ENCODE data around the gene ANKFN1. TPM values are rescaled to one million over a fixed set of nuclear protein-coding genes. Genes with fewer than 3 reads are reported as not detected.

ANKFN1 gene
- total RNA-seq, 2 donors from 2014 or later, result 0.26 to 0.33 TPM

- ATAC-seq, result no peak
- H3K27me3 ChIP-seq, result no peaks in the 10 kb centered on the region
- H3K9me3 ChIP-seq, result no peaks in the 10 kb centered on the region
- no peak overlapping the region for H3K27ac ChIP-seq
- WGBS, 2 donors, result 74 to 78% methylated on average over 2 of the region's 2 CpGs
- H3K36me3 ChIP-seq (replicated peaks in 1 of 2; ENCODE audit: insufficient read depth in 1 of 2, low read depth in 2 of 2), result no peaks in the 10 kb centered on the region
- no peak for DNase-seq
- H3K4me1 ChIP-seq, result no peaks in the 10 kb centered on the region
- no peak for TF ChIP-seq POLR2A (IDR thresholded peaks at IDR 0.05)
- no peak for TF ChIP-seq CTCF (IDR thresholded peaks at IDR 0.05)
- H3K4me3 ChIP-seq, result no peak overlapping the region
- intact Hi-C loops (cut with DNase I), result no loop called here
Measured at GRCh38 chr17:56290101-56290801, 137.0 kb downstream of the ANKFN1 start.

- WGBS, 2 donors, result 11 to 18% methylated on average over 1 of the region's 1 CpG
- TF ChIP-seq CTCF (IDR thresholded peaks at IDR 0.05), result no peak
- no peak for TF ChIP-seq POLR2A (IDR thresholded peaks at IDR 0.05)
- Histone ChIP-seq H3K4me3 (no peak overlapping the region), H3K27ac (no peak overlapping the region), H3K27me3 (no peaks in the 10 kb centered on the region), H3K36me3 (replicated peaks in 1 of 2; ENCODE audit: insufficient read depth in 1 of 2, low read depth in 2 of 2) (no peaks in the 10 kb centered on the region), H3K4me1 (no peaks in the 10 kb centered on the region), H3K9me3 (no peaks in the 10 kb centered on the region)
- intact Hi-C loops (cut with DNase I), result no loop called here
- DNase-seq, result no peak
- ATAC-seq, result no peak
Measured at GRCh38 chr17:56290802-56291118, 137.5 kb downstream of the ANKFN1 start.

- DNase-seq (no peak), ATAC-seq (no peak)
- TF ChIP-seq CTCF (IDR thresholded peaks at IDR 0.05) (no peak), POLR2A (IDR thresholded peaks at IDR 0.05) (no peak)
- intact Hi-C loops (cut with DNase I), result no loop called here
- Histone ChIP-seq H3K4me3 (no peak overlapping the region), H3K27ac (no peak overlapping the region), H3K9me3 (no peaks in the 10 kb centered on the region), H3K36me3 (replicated peaks in 1 of 2; ENCODE audit: insufficient read depth in 1 of 2, low read depth in 2 of 2) (no peaks in the 10 kb centered on the region), H3K27me3 (no peaks in the 10 kb centered on the region), H3K4me1 (no peaks in the 10 kb centered on the region)
- 96 to 100% methylated on average over 1 of the region's 1 CpG for WGBS, 2 donors
Measured at GRCh38 chr17:56291226-56291805, 138.0 kb downstream of the ANKFN1 start.

GRCh38 chr17:56292010-56292409 lies 138.7 kb downstream of the ANKFN1 start:
- no peak for ATAC-seq
- Histone ChIP-seq H3K9me3 (no peaks in the 10 kb centered on the region), H3K36me3 (replicated peaks in 1 of 2; ENCODE audit: insufficient read depth in 1 of 2, low read depth in 2 of 2) (no peaks in the 10 kb centered on the region), H3K27ac (no peak overlapping the region), H3K4me1 (no peaks in the 10 kb centered on the region), H3K27me3 (no peaks in the 10 kb centered on the region), H3K4me3 (no peak overlapping the region)
- intact Hi-C loops (cut with DNase I), result no loop called here
- TF ChIP-seq CTCF (IDR thresholded peaks at IDR 0.05) (no peak), POLR2A (IDR thresholded peaks at IDR 0.05) (no peak)
- no peak for DNase-seq
- 28 to 42% methylated on average over 1 of the region's 1 CpG for WGBS, 2 donors

GRCh38 chr17:56292578-56292977 lies 139.3 kb downstream of the ANKFN1 start:
- Histone ChIP-seq H3K36me3 (replicated peaks in 1 of 2; ENCODE audit: insufficient read depth in 1 of 2, low read depth in 2 of 2) (no peaks in the 10 kb centered on the region), H3K9me3 (no peaks in the 10 kb centered on the region), H3K4me1 (no peaks in the 10 kb centered on the region), H3K27ac (no peak overlapping the region), H3K27me3 (no peaks in the 10 kb centered on the region), H3K4me3 (no peak overlapping the region)
- no peak for ATAC-seq
- TF ChIP-seq CTCF (IDR thresholded peaks at IDR 0.05) (no peak), POLR2A (IDR thresholded peaks at IDR 0.05) (no peak)
- intact Hi-C loops (cut with DNase I), result no loop called here
- DNase-seq, result no peak

Data from body of pancreas (tissue), 4 donors.